IMR-90 (cell line): ENCODE measurements around the gene KCTD5. TPM values are rescaled to one million over a fixed set of nuclear protein-coding genes. Genes with fewer than 3 reads are reported as not detected.

Experiments used
- ATAC-seq: fragments of 200-7000 bp; cut with Tn5 transposase; 2 replicates; pipeline ENCODE4 v1.9.1; 2020; ENCODE audit warnings: low read depth, mild to moderate bottlenecking, moderate library complexity
- BruUV-seq: library from RNA; stranded (reverse); fragments of 400-500 nt; replicated peaks from 2 replicates; lab custom pipeline; 2021; lab: Mats Ljungman, UMichigan
- CTCF ChIA-PET: fragments of 300-600 bp; formaldehyde crosslinking; extraction: SDS; loops from one replicate; lab custom pipeline; 2021; ENCODE audit warnings: antibody characterized with exemption; lab: Yijun Ruan, JAX
- POLR2A ChIA-PET: fragments of 300-600 bp; sonication (Branson Sonifier 250); formaldehyde crosslinking; loops from one replicate; lab custom pipeline; 2022; ENCODE audit warnings: antibody characterized with exemption; ENCODE audit not compliant: unreplicated experiment; lab: Charles Lee
- DNase-seq: peaks from one replicate; pipeline ENCODE4 v3.0.0; 2013
- H2AFZ ChIP-seq: replicated peaks from 2 replicates; pipeline ENCODE3; 2013; ENCODE audit warnings: low read length, mild to moderate bottlenecking; ENCODE audit not compliant: poor library complexity
- H2AK5ac ChIP-seq: 2 replicates; pipeline ENCODE4 v1.6.1; 2013; ENCODE audit warnings: low read depth, low read length, inconsistent platforms
- H2AK9ac ChIP-seq: replicated peaks from 2 replicates; pipeline ENCODE3; 2013; ENCODE audit warnings: mild to moderate bottlenecking, low read depth, low read length, moderate library complexity; ENCODE audit not compliant: poor library complexity
- H2BK120ac ChIP-seq: 2 replicates; pipeline ENCODE4 v1.6.1; 2013; ENCODE audit warnings: low read depth, low read length, inconsistent platforms
- H2BK15ac ChIP-seq: 3 replicates; pipeline ENCODE4 v1.6.1; 2013; ENCODE audit warnings: low read depth, low read length, inconsistent platforms
- H2BK20ac ChIP-seq: 2 replicates; pipeline ENCODE4 v1.6.1; 2013; ENCODE audit warnings: low read depth, mild to moderate bottlenecking, inconsistent platforms, low read length, moderate library complexity
- H2BK5ac ChIP-seq: 2 replicates; pipeline ENCODE4 v1.6.1; 2013; ENCODE audit warnings: mild to moderate bottlenecking, low read depth, low read length, inconsistent platforms; ENCODE audit not compliant: poor library complexity, severe bottlenecking
- H3K14ac ChIP-seq: replicated peaks from 2 replicates; pipeline ENCODE4 v1.6.1; 2013; ENCODE audit warnings: low read depth, low read length, inconsistent platforms
- H3K18ac ChIP-seq: 2 replicates; pipeline ENCODE4 v1.6.1; 2013; ENCODE audit warnings: low read depth, low read length, control low read depth
- H3K23ac ChIP-seq: 2 replicates; pipeline ENCODE4 v1.6.1; 2013; ENCODE audit warnings: low read depth, low read length, inconsistent platforms
- H3K27ac ChIP-seq: 2 replicates; pipeline ENCODE4 v1.5.1; 2013; ENCODE audit warnings: mild to moderate bottlenecking, control low read depth, low read length; ENCODE audit not compliant: insufficient read depth
- H3K27me3 ChIP-seq: 2 replicates; pipeline ENCODE4 v1.6.1; 2013; ENCODE audit warnings: low read length; ENCODE audit not compliant: control insufficient read depth, insufficient read depth
- H3K36me3 ChIP-seq: 2 replicates; pipeline ENCODE4 v1.6.1; 2013; ENCODE audit warnings: low read length, mixed read lengths; ENCODE audit not compliant: control insufficient read depth, insufficient read depth
- H3K4ac ChIP-seq: 2 replicates; pipeline ENCODE4 v1.6.1; 2013; ENCODE audit warnings: low read depth, low read length, inconsistent platforms
- H3K4me1 ChIP-seq: 2 replicates; pipeline ENCODE4 v1.6.1; 2013; ENCODE audit warnings: low read length, mixed read lengths; ENCODE audit not compliant: control insufficient read depth, insufficient read depth
- H3K4me2 ChIP-seq: 2 replicates; pipeline ENCODE4 v1.6.1; 2013; ENCODE audit warnings: low read depth, mild to moderate bottlenecking, control low read depth, low read length, moderate library complexity
- H3K4me3 ChIP-seq: 2 replicates; pipeline ENCODE4 v1.5.1; 2013; ENCODE audit warnings: low read depth, mild to moderate bottlenecking, control low read depth, low read length, moderate library complexity; ENCODE audit not compliant: insufficient read depth
- H3K56ac ChIP-seq: 2 replicates; pipeline ENCODE4 v1.6.1; 2013; ENCODE audit warnings: low read length, inconsistent platforms; ENCODE audit not compliant: insufficient read depth; ENCODE audit errors: extremely low read depth
- H3K79me1 ChIP-seq, 2 experiments: 2 replicates each; pipeline ENCODE4 v1.6.1; 2013; ENCODE audit warnings: low read length in 2 of 2, inconsistent platforms in 1 of 2, low read depth in 1 of 2
- H3K9ac ChIP-seq: 2 replicates; pipeline ENCODE4 v1.6.1; 2013; ENCODE audit warnings: low read depth, low read length, control low read depth
- H3K9me1 ChIP-seq: 2 replicates; pipeline ENCODE4 v1.6.1; 2013; ENCODE audit warnings: low read length, inconsistent platforms; ENCODE audit not compliant: insufficient read depth
- H3K9me3 ChIP-seq: 2 replicates; pipeline ENCODE4 v1.6.1; 2013; ENCODE audit warnings: low read length; ENCODE audit not compliant: control insufficient read depth, insufficient read depth
- H4K20me1 ChIP-seq: 2 replicates; pipeline ENCODE4 v1.6.1; 2013; ENCODE audit warnings: low read length, inconsistent platforms; ENCODE audit not compliant: insufficient read depth
- H4K5ac ChIP-seq: 2 replicates; pipeline ENCODE4 v1.6.1; 2013; ENCODE audit warnings: mild to moderate bottlenecking, low read depth, low read length, control low read depth
- H4K8ac ChIP-seq, 2 experiments: 2 replicates each; pipeline ENCODE4 v1.6.1; 2013; ENCODE audit warnings: low read depth in 2 of 2, low read length in 2 of 2, control low read depth in 1 of 2, inconsistent platforms in 1 of 2
- H4K91ac ChIP-seq: 2 replicates; pipeline ENCODE4 v1.6.1; 2013; ENCODE audit warnings: low read depth, low read length, inconsistent platforms; ENCODE audit not compliant: insufficient read depth
- BHLHE40 ChIP-seq: fragments of 150-350 bp; IDR thresholded peaks from 2 replicates; pipeline ENCODE4 v1.6.1; 2016; ENCODE audit warnings: mild to moderate bottlenecking, low read depth, low read length
- CEBPB ChIP-seq: IDR thresholded peaks from 2 replicates; pipeline ENCODE4 v1.6.1; 2012; ENCODE audit warnings: low read depth, low read length, improper control_type of control experiment
- CTCF ChIP-seq: conservative IDR thresholded peaks from 2 replicates; pipeline ENCODE4 v1.5.1; 2012; ENCODE audit warnings: mild to moderate bottlenecking, low read depth, low read length, improper control_type of control experiment
- MAFK ChIP-seq: IDR thresholded peaks from 2 replicates; pipeline ENCODE4 v1.6.1; 2012; ENCODE audit warnings: low read depth, low read length, improper control_type of control experiment
- MAZ ChIP-seq: IDR thresholded peaks from 2 replicates; pipeline ENCODE4 v1.6.1; 2012; ENCODE audit warnings: low read depth, mild to moderate bottlenecking, low read length, improper control_type of control experiment, moderate library complexity, borderline replicate concordance
- MXI1 ChIP-seq: IDR thresholded peaks from 2 replicates; pipeline ENCODE4 v1.6.1; 2012; ENCODE audit warnings: low read depth, mild to moderate bottlenecking, low read length, moderate library complexity, borderline replicate concordance
- NFE2L2 ChIP-seq: fragments of 150-350 bp; IDR thresholded peaks from 2 replicates; pipeline ENCODE4 v1.6.1; 2016; ENCODE audit warnings: low read depth, mild to moderate bottlenecking, low read length
- RAD21 ChIP-seq: IDR thresholded peaks from 2 replicates; pipeline ENCODE4 v1.6.1; 2012; ENCODE audit warnings: low read length, improper control_type of control experiment
- WGBS, 2 experiments: methylation state at CpG; one replicate each; pipeline versions ENCODE4 v1.1.5 to v1.1.7; 2013; ENCODE audit warnings: missing lambda C conversion rate in 2 of 2; ENCODE audit not compliant: insufficient read length in 1 of 2; ENCODE audit errors: extremely low coverage in 2 of 2; 5-methylcytosine and 5-hydroxymethylcytosine counted together
- dilution Hi-C: fragments of 300-500 bp; cut with HindIII; formaldehyde crosslinking; loops from one replicate; pipeline ENCODE4 v1.14.3; 2018; ENCODE audit warnings: low sequenced_read_pairs; ENCODE audit not compliant: unreplicated experiment
- in situ Hi-C: fragments of 300-500 bp; cut with MboI; formaldehyde crosslinking; loops from 3 replicates; pipeline ENCODE4 v1.14.3; 2019; ENCODE audit warnings: low sequenced_read_pairs, inconsistent platforms, mixed read lengths
- intact Hi-C: fragments of 100-400 bp; cut with micrococcal nuclease; formaldehyde crosslinking; loops from 2 replicates; pipeline ENCODE4 v1.10.0; 2022
- polyA plus RNA-seq, 3 experiments: library from polyadenylated mRNA; depleted of rRNA; stranded (reverse); fragments of >200 nt; gene quantifications; 2 replicates each; pipeline ENCODE4 v1.2.3, GENCODE V29; 2012; ENCODE audit warnings: low replicate concordance in 1 of 3
- total RNA-seq: library from RNA; depleted of rRNA; stranded (reverse); fragments of >200 nt; gene quantifications from 2 replicates; pipeline ENCODE4 v1.2.3, GENCODE V29; 2012

The KCTD5 gene
- total and polyA plus RNA-seq, 2 of the 4 experiments (the other 2 are of a cell fraction): 17.2 to 56.2 TPM

- DNase-seq (no peak), ATAC-seq (no peak)
- intact Hi-C loops (no loop called here), in situ Hi-C loops (no loop called here), dilution Hi-C loops (no loop called here)
- peaks cover 0 to 14% of the 10 kb centered on the region in 2 experiments; a peak in 3 of 4 replicates for H3K79me1 ChIP-seq
- H2AK9ac ChIP-seq: no peak overlapping the region
- H3K9me3 ChIP-seq: no peaks in the 10 kb centered on the region
- H3K4ac ChIP-seq: no peak overlapping the region
- peaks cover 65% of the 10 kb centered on the region for H3K36me3 ChIP-seq
- no peaks in the 10 kb centered on the region for H3K27me3 ChIP-seq
- no peaks in the 10 kb centered on the region for H3K4me1 ChIP-seq
- no peaks in the 10 kb centered on the region; the same call in 1 of the 2 replicates for H4K20me1 ChIP-seq
- H3K9ac ChIP-seq: no peak overlapping the region
- no TSS peak for BruUV-seq
- POLR2A ChIA-PET: no interaction called here
- no peak overlapping the region for H3K18ac ChIP-seq
- H3K4me2 ChIP-seq: no peak overlapping the region
- H3K9me1 ChIP-seq: no peaks in the 10 kb centered on the region; the same call in 1 of the 2 replicates
- no peak for TF ChIP-seq CEBPB
- no peak for TF ChIP-seq MXI1
- no peak for TF ChIP-seq MAFK
- TF ChIP-seq BHLHE40: no peak
- TF ChIP-seq MAZ: no peak
- TF ChIP-seq RAD21: no peak
- no peak for TF ChIP-seq NFE2L2
- no peak for TF ChIP-seq CTCF
- H3K27ac ChIP-seq: no peak overlapping the region
- no peak overlapping the region for H2BK5ac ChIP-seq
- CTCF ChIA-PET: interaction anchor here (0.6 kb wide), 1 partner anchor 449 kb away, joined by 4 read pairs; no protein-coding TSS in a partner anchor
- H2AFZ ChIP-seq: no peak overlapping the region
- no peak overlapping the region for H4K5ac ChIP-seq
- H3K14ac ChIP-seq: no peak overlapping the region
- no peak overlapping the region for H4K91ac ChIP-seq
- no peak overlapping the region for H3K56ac ChIP-seq
- no peak overlapping the region for H3K23ac ChIP-seq
- H4K8ac ChIP-seq: no peak overlapping the region
- H2BK120ac ChIP-seq: no peak overlapping the region
- no peak overlapping the region for H3K4me3 ChIP-seq
- no peak overlapping the region for H2AK5ac ChIP-seq
- 100% methylated on average over 15 of the region's 29 CpGs; no CpG with 5 or more reads in 1 of the 2 experiments for WGBS, 2 experiments
- no peak overlapping the region for H2BK20ac ChIP-seq
- H2BK15ac ChIP-seq: no peak overlapping the region
Measured at GRCh38 chr16:2701713-2702437, 19.6 kb downstream of the KCTD5 start.
